GM21360 (cell line): ENCODE measurements around the gene PRKAR2B.
A peak's percentile ranks its signal among the peaks of the same experiment; 100 is the strongest.
"Not testable (repeated sequence)": the region's sequence is repeated elsewhere in the genome, so short reads cannot be mapped to it uniquely, and the experiment has no call there.

ENCODE experiments used
- ATAC-seq: cut with Tn5 transposase; IDR thresholded peaks from one replicate; pipeline ENCODE4 v1.9.1; 2021; ENCODE audit warnings: mild to moderate bottlenecking, moderate library complexity; ENCODE audit not compliant: unreplicated experiment

PRKAR2B gene

DNA sequence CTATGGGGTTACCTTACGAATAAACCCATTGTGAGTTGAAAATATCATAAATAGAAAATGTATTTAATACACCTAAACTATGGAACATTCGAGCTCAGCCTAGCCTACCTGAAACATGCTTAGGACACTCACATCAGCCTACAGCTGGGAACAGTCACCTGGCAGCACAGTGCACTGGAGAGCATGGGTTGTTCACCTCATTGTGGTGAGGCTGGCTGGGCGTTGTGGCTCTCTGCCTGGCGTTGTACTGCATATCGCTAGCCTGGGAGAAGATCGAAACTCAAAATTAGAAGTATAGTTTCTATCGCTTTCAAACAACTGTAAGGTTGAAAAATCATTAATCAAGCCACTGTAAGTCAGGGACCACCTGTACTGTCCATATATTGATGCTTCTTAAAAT, 107.0 kb downstream of the PRKAR2B start:
- no peak for ATAC-seq

DNA sequence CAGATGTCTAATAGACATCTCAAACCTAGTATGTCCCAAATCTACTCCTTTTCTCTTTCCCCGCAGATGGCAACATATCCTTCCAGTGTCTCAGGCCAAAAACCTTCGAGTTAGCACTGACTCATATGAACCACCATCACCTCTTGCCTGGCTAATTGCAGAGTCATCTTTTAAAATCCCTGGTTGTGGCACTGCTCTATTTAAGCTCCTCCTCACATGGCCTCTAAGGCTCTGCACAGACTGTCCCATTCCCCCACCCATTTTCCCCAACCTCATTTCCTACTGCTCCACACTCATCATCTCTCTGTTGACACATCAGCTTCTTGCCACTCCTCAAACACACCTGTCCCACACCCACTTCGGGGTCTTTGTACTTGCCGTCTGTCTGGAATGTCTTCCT, 107.5 kb downstream of the PRKAR2B start:
- no peak for ATAC-seq

- no peak for ATAC-seq
Measured at GRCh38 chr7:107154826-107155225, 110.3 kb downstream of the PRKAR2B start.

GRCh38 chr7:107155726-107156125, 111.2 kb downstream of the PRKAR2B start:
- ATAC-seq: not testable (repeated sequence)

GRCh38 chr7:107157091-107157490, 112.6 kb downstream of the PRKAR2B start:
- ATAC-seq: no peak

DNA sequence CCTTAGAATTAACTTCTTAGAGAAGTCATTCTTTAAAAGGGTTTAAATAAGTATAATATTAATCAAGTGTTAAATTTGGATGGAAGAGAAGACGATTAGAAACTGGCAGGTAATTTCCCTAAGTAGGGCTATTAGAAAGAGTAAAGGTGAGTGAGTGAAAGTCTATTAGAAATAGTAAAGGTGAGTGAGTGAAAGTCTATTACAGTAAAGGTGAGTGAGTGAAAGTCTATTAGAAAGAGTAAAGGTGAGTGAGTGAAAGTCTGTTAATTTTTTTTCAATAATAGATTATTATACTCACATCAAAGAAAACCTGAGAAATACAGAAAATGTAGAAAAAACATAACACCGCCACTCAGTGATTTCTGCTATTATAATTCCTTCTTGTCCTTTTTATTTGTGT, 113.5 kb downstream of the PRKAR2B start:
- ATAC-seq: no peak

GRCh38 chr7:107160389-107160788, 115.9 kb downstream of the PRKAR2B start:
- no peak for ATAC-seq

DNA sequence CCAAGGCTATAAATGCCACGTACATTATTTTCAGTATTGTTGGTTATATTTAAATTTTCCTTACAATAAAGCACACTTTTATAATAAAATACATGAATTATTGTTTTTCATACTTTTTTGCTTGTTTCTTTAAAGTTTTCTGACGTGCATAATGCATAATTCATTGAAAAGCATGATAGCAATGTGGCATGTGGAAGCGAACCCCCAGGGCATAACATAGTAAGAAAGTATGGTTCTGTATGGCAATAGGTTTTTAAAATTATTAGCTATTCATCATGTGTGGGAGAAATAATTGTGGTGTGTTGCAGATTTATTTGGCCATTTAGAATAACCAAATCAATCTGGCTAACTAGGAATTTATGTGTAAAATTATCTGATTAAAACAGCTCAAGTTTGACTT, 116.9 kb downstream of the PRKAR2B start:
- ATAC-seq: no peak

DNA sequence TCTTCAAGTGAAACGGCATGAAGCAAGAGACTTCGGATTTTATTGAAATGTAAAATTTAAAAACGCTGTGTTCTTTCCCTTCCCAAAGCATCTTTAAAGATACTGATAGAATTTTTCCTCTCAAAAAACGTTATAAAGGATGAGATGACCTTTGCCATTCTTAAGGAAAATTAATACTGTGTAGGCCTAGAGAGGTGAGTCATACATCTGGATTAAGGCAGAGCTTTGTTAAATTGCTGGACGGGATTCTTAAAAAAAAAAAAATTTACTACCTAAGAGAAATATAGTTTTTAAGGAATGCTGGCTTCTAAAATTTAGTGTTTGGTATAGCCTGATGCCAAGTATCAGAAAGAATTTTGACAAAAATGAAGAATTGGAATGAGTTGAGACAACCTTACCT, 118.0 kb downstream of the PRKAR2B start:
- no peak for ATAC-seq

GRCh38 chr7:107164092-107164491, 119.6 kb downstream of the PRKAR2B start:
- no peak for ATAC-seq

GRCh38 chr7:107165341-107165740, 120.8 kb downstream of the PRKAR2B start:
- ATAC-seq: no peak

GRCh38 chr7:107166736-107167426, 122.4 kb downstream of the PRKAR2B start:
- no peak for ATAC-seq

DNA sequence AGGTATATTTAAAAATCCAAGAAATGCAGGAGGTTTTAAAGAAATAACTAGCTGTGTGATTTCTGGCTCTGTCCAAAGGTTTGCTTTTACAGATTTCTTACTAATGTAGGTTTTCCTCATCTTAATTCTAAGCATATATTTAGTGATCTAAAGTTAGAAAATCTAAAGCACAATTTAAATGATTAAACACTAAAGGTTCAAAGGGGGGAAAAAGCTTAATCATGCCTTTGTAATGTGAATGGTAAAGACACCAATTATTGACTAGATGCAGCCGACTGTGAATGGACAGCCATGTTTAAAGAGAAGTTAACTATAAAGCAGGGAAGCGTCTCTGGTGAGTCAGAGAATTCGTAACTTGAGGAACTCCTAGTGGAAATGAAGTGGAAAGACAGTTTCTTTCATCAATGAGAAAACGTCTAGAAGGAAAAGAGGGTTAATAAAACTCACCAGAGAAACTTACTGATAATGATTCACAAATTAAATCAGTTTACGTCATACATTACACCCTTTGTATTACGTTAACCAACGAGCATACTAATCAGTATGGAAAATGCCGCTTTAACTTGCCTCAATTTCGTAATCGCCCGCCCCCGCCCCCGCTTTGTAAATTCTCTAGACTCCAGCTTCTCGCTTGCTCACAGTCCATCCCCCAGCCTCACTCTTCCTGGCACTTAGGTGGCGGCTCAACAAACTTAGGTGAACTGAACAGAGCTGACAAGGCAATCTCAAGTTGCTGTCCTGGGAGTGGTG, 123.2 kb downstream of the PRKAR2B start:
- ATAC-seq: no peak

- peak; percentile 85 for ATAC-seq
Measured at GRCh38 chr7:107168233-107169119, 124.0 kb downstream of the PRKAR2B start, which contains the start of gene HBP1. Gene HBP1 (plus strand): TSS chr7:107169003. CDS start chr7:107179894, 10,891 bp downstream.

GRCh38 chr7:107169120-107170050, 124.9 kb downstream of the PRKAR2B start:
- ATAC-seq: peak; percentile 25

GRCh38 chr7:107170051-107170915, 125.8 kb downstream of the PRKAR2B start:
- ATAC-seq: no peak

- ATAC-seq: no peak
Measured at GRCh38 chr7:107171496-107171895, 127.0 kb downstream of the PRKAR2B start.

DNA sequence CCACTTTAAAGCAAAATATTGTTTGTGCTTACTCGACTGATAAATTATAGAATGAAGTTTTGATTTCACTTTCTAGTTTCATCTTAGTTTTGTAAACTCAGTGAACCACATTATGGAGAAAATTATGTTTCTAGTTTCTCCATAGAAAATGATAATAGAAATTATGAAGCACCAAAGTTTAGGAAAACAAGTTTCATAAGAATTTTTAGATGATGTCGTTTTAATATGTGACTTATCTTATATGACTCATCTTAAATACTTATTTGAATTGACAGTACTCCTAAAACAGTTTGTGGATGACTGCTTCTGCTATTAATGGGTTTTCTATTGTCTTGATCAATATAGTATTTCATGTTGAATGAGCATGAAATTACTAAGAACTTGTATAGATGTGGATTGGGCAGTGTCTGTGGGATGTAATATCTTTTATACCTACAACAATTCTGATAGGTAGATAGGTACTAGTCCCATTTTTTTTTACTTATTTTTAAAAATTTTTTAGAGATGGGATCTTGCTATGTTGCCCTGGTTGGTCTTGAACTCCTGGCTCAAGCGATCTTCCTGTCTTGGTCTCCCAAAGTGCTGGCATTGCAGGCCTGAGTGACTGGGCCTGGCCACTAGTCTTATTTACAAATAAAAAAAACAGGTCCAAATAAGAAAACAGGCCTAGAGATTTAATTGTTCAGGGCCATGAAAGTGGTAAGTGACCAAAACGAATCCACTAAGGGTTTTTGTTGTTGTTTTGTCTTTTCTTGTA, 127.9 kb downstream of the PRKAR2B start:
- no peak for ATAC-seq

GRCh38 chr7:107173191-107173590, 128.7 kb downstream of the PRKAR2B start:
- ATAC-seq: no peak
